GM23338 (cell line): ENCODE measurements around the gene C16orf95. TPM values are rescaled to one million over a fixed set of nuclear protein-coding genes. Genes with fewer than 3 reads are reported as not detected.

ENCODE experiments used
- CREB1 ChIP-seq: fragments of 250-450 bp; sonication (Bioruptor Pico); IDR thresholded peaks from 2 replicates; pipeline ENCODE4 v1.5.0; 2020; ENCODE audit warnings: low read depth, mild to moderate bottlenecking, moderate library complexity
- CTCF ChIP-seq, 2 experiments: fragments of 200-600 bp in 1 of 2; sonication (generic) in 1 of 2; conservative IDR thresholded peaks; 2 replicates each; pipeline versions ENCODE4 v1.5.1 to v1.6.1; 2016 to 2017; ENCODE audit warnings: antibody characterized with exemption in 2 of 2, low read depth in 2 of 2, mild to moderate bottlenecking in 2 of 2, moderate library complexity in 1 of 2
- ETS1 ChIP-seq: IDR thresholded peaks from 2 replicates; pipeline ENCODE4 v1.6.1; 2016; ENCODE audit warnings: antibody characterized with exemption
- EZH2 ChIP-seq: fragments of 200-600 bp; sonication (generic); IDR thresholded peaks from one replicate; pipeline ENCODE4 v1.8.0; 2017; ENCODE audit warnings: antibody characterized with exemption, mild to moderate bottlenecking, low read depth; ENCODE audit not compliant: unreplicated experiment
- EZH2phosphoT487 ChIP-seq: fragments of 200-600 bp; sonication (generic); IDR thresholded peaks from one replicate; pipeline ENCODE4 v1.8.1; 2018; ENCODE audit warnings: antibody characterized with exemption; ENCODE audit not compliant: unreplicated experiment
- JUNB ChIP-seq: IDR thresholded peaks from one replicate; pipeline ENCODE4 v1.6.1; 2016; ENCODE audit warnings: antibody characterized with exemption; ENCODE audit not compliant: unreplicated experiment
- NANOG ChIP-seq: IDR thresholded peaks from 2 replicates; pipeline ENCODE4 v1.6.1; 2016; ENCODE audit warnings: antibody characterized with exemption, borderline replicate concordance
- POLR2AphosphoS5 ChIP-seq: IDR thresholded peaks from 2 replicates; pipeline ENCODE4 v1.6.1; 2016; ENCODE audit warnings: antibody characterized with exemption, low read depth
- REST ChIP-seq: IDR thresholded peaks from one replicate; pipeline ENCODE4 v1.6.1; 2018; ENCODE audit warnings: antibody characterized with exemption; ENCODE audit not compliant: unreplicated experiment
- STAT1 ChIP-seq: IDR thresholded peaks from one replicate; pipeline ENCODE4 v1.6.1; 2016; ENCODE audit warnings: antibody characterized with exemption; ENCODE audit not compliant: unreplicated experiment
- ZNF114 ChIP-seq: fragments of 250-450 bp; sonication (Bioruptor Pico); IDR thresholded peaks from 2 replicates; pipeline ENCODE4 v1.5.0; 2020; ENCODE audit warnings: mild to moderate bottlenecking, moderate library complexity
- ZNF331 ChIP-seq: fragments of 250-450 bp; sonication (Bioruptor Pico); IDR thresholded peaks from 2 replicates; pipeline ENCODE4 v1.5.0; 2020; ENCODE audit warnings: low read depth, mild to moderate bottlenecking, moderate library complexity
- polyA plus RNA-seq: library from polyadenylated mRNA; unstranded; fragments of >200 nt; fragmentation: Nextera tagmentation; extraction: Ambion mirVana; gene quantifications from 2 replicates; pipeline ENCODE4 v1.2.1, GENCODE V29; 2016
- total RNA-seq: library from RNA; depleted of rRNA; stranded (reverse); fragments of >200 nt; shearing (Covaris generic); gene quantifications from 2 replicates; pipeline ENCODE4 v1.2.3, GENCODE V29; 2014

C16orf95 gene
- total and polyA plus RNA-seq, 2 experiments from 2014 or later: 1.2 to 3.9 TPM

- TF ChIP-seq ZNF114 (CRISPR knock-in tag): no peak
- no peak for TF ChIP-seq NANOG
- no peak for TF ChIP-seq JUNB
- TF ChIP-seq CREB1 (CRISPR knock-in tag): no peak
- TF ChIP-seq EZH2: no peak
- TF ChIP-seq EZH2phosphoT487: no peak
- no peak for TF ChIP-seq ZNF331 (CRISPR knock-in tag)
- TF ChIP-seq ETS1: no peak
- TF ChIP-seq CTCF (conservative IDR thresholded peaks at IDR 0.05; ENCODE audit: low read depth in 2 of 2): no peak
- no peak for TF ChIP-seq STAT1
- TF ChIP-seq REST: no peak
- no peak for TF ChIP-seq POLR2AphosphoS5
Measured at GRCh38 chr16:87288753-87289362, 28.3 kb downstream of the C16orf95 start (continued).
